Stimulated activated CD4-positive, alpha-beta T cell treated with anti-CD3 and anti-CD28 coated beads, TNF-alpha, amount 100 ng/mL, for 4 hours (primary cell): ENCODE measurements around the gene MRTFB.
"Not testable (repeated sequence)": the region's sequence is repeated elsewhere in the genome, so short reads cannot be mapped to it uniquely, and the experiment has no call there.

Experiments used
- DNase-seq, 3 experiments: peaks; one replicate each; pipeline ENCODE4 v3.0.0-alpha.2; 2020; ENCODE audit warnings: low read depth in 3 of 3

The MRTFB gene

DNA sequence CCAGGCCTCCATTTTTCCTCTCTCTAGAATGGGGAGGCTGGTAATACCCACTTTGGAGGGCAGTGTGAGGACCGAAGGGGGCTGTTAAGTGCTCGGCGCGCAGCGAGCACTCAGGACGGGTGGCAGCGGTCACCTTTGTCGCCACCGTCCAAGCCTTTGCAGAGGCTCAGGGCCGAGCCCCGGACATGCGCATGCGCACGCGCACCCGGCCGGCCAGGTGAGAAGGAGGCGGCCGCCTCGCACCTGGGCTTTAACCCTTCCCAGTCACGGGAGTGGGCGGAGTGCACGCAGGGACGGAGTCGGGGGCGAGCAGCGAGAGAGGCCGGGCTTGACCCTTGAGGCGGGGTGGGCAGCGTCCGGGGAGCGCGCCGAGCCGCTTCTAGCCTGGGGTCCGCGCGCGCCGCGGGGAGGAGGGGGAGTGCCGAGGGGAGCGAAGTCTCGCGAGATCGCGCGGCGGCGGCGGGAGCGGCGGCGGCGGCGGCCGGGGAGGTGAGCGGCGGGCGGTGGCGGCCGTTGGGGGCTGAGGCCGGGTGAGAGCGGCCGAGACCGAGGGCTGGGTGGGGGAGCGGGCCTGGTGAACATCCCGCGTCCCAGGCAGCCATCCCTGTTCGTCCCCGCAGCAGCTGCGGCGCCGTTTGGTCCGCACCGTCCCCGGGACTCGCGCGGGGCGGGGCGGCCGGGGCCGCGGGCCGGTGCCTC lies at the start of gene MRTFB:
Gene MRTFB (plus strand): TSS at position 443 of the 699 bp plus-strand sequence. CDS start 69,288 bp downstream, outside the sequence.
- DNase-seq = peak; percentile 64 to 79 (median 71)

GRCh38 chr16:14023526-14023925 lies 47.6 kb upstream of the MRTFB start:
- DNase-seq = not testable (repeated sequence)

DNA sequence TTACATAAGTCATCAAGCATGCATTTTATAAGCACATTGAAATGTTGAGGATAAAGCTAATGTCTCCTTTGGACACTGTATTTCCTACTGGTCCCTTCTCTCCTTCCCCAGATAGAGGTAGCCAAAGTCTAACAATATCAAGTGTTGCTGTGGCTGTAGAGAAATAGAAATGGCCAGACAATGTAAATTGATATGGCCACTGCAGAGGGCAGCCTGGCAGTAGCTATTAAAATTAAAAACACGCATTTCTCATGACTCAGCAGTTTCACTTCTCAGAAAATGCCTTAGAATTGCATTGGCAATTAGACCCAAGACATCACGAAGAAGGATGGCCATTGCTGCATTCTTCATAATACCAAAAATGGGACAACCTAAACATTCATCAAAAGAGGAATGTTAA lies 46.8 kb upstream of the MRTFB start:
- DNase-seq = no peak

DNA sequence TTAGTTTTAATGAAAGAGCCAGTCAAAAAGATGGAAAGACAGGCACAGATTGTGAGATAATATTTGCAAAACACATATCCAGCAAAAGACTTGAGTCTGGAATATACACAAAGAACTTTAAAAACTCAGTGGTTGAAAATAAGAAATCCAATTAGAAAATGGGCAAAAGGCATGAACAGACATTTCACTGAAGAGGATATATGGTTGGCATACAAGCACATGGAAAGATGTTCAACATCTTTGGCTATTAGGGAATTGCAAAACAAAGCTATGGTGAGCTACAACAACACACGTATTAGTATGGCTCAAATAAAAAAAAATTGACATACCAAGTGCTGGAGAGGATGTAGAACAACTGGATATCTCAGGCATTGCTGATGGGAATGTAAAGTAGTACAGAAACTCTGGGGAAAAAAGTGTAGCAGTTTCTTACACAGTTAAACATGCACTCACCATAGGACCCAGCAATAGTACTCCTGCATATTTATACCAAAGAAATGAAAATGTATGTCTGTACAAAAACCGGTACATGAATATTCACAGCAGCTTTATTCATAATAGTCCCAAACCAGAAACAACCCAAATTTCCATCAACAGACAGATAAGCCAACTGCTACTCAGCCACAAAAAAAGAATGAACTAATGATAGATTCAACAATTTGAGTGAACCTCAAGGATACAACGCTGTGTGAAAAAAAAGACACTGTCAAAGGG lies 44.4 kb upstream of the MRTFB start:
- no peak for DNase-seq

- DNase-seq = no peak
These were observed 42.9 kb upstream of the MRTFB start for GRCh38 chr16:14028202-14028601.

- no peak for DNase-seq
These were observed 41.5 kb upstream of the MRTFB start for GRCh38 chr16:14029658-14030057.

DNA sequence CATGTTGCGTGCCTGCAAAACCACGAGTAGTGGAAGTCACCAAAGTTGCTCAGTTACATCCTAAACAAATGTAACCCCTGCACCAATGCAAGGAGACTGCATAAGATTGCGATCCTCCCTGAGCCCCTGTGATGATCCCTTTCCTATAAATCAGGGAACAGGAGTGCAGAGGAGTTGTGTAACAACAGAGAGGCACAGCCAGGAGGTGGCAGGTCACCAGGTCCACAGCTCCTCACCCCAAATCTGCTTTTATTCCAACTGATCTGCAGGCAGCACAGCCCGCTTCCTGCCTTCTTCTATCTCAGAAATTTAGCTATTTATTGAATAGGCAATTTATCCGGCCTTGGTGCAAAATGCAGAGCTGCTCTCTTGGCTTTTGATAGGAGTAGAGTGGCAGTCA lies 36.0 kb upstream of the MRTFB start:
- no peak for DNase-seq

DNA sequence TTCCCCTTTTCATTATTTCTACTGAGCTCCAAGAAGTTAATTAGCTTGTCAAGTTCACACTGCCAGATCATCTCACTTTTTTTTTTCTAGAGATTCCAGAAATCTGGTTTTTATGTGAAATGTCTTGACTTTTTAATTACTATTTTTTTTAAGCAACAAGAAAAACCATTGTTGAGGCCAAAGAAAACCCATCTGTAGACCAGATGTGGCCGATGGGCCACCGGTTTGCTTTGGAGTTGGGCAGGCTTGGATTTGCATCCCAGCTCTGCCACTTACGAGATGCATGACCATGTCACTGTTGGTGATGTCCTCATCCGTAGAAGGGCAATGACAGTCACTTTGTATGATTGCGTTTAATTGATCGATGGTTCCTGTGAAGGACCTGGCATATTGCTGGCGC lies 34.2 kb upstream of the MRTFB start:
- DNase-seq = no peak

DNA sequence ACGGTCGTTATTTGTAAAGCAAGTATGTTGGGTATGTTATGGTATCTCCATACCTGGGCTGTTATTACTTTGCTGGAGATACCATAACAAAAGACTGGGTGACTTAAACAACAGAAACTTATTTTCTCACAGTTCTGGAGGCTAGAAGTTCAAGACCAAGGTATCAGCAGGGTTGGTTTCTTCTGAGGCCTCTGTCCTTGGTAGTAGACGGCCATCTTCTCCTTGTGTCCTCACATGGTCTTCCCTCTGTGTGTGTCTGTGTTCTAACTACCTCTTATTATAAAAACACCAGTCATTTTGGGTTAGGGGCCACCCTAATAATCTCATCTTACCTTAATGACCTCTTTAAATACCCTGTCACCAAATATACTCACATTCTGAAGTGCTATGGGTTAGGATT lies 33.2 kb upstream of the MRTFB start:
- no peak for DNase-seq

GRCh38 chr16:14041164-14041563 lies 30.0 kb upstream of the MRTFB start:
- DNase-seq = no peak

DNA sequence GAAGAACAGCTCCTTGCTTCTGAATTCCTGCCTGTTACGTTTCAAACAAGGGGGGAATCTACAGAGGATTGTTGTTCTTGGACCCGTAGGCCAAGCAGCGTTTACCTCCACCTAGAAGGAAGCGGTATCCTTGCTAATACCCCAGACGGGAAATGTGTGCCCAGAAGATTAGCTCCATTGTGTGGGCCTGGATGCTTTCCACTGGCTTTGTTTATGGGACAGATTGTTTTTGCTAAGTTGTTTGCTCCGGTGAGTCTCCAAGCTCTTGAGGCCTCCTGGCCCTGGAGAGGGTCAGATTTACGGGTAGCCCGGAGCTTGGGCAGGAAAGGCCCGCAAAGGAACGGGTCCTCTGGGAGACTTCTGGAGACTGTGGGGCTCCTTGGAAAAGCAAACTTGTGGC lies 28.4 kb upstream of the MRTFB start:
- no peak for DNase-seq

GRCh38 chr16:14043278-14043677 lies 27.8 kb upstream of the MRTFB start:
- DNase-seq = no peak

DNA sequence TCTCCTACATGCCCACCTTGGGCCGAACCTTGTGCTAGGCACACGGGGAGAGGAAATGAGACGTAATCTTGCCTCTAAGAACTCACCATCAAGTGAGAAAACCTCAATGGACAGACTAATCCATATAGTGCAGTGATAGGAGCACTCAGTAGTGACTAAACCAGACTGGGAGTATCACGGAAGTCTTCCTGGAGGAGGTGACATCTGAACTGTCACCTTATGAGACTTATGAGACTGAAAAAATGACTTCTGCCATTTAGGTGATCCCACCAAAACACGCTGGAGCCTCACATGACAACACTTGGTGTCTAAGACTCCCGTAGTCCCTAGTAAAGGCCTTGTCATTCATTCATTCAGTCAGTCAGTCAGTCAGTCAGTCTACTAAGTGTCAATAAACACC lies 27.3 kb upstream of the MRTFB start:
- no peak for DNase-seq

GRCh38 chr16:14047121-14047859 lies 23.8 kb upstream of the MRTFB start:
- DNase-seq = not testable (repeated sequence)

DNA sequence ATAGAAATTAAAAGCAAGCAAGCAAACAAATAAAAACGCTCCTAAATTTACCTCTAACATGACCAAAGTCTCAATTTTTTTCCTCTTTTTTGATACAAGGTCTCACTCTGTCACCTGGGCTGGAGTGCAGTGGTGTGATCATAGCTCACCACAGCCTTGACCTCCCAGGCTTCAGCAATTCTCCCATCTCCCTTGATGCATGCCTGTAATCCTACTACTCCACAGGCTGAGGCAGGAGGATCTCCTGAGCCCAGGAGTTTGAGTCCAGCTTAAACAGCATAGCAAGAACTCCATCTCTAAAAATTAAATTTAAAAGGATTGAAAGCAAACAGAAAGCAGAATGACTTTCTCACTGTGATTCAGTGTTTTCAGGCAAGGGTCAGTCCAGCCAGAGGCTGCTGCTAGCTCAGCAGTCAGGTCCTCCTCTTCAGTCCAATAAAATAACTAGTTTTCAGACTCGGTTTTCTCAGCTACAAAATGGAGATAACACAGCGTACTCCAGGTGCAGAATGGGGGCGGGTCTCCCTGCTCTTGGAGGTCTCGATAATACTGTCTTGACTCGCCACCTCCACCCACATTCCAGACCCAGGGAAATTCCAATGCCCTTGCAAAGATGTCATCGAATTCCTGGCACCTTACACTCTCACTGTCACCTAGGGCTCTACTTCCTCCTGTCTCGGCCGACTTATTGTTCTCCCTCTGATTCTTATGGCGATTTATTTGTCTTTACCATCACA lies 20.7 kb upstream of the MRTFB start:
- DNase-seq = no peak

GRCh38 chr16:14051103-14051729 lies 19.9 kb upstream of the MRTFB start:
- no peak for DNase-seq

DNA sequence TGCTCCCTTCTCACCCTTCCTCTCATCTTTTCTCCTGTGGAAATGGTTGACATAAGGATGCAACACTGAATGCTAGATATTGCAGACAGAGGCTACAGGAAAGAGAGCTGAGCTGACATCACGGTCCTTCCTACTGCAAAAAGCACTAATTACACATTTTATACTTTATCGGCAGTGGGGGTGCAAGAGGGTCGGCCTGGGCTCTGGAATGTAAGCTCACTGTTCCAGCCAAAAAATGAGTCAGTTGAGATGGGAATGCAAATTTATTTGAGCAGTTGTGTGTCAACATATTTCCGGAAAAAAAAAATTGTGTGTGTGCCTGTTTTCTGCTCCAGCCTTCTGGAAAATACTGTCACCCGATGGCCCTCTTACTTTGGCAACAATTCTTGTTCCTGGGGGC lies 14.1 kb upstream of the MRTFB start:
- no peak for DNase-seq

GRCh38 chr16:14057878-14058382 lies 13.2 kb upstream of the MRTFB start:
- DNase-seq = no peak

- DNase-seq = no peak
These were observed 9.3 kb upstream of the MRTFB start for GRCh38 chr16:14061732-14062259.

DNA sequence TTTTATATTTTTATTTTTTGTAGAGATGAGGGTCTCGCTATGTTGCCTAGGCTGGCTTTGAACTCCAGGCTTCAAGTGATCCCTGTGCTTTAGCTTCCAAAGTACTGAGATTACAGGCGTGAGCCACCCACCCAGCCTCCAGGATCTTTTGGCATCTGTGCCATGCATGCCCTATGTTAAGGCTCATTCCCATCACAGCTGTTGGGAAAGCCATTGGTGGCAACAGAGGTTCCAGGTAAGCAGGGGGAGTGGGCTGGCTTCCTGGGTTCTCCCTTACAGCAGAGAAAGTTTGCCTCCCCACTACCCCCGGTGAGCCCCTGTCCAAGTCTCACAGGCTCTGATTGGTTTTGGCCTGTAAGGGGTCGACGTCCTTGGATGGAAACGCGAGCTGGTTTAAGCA lies 8.9 kb upstream of the MRTFB start:
- DNase-seq = no peak
